COR-L47 (cell line): Measurements from ENCODE around the gene CTNNAL1.
"Not testable (repeated sequence)": the region's sequence is repeated elsewhere in the genome, so short reads cannot be mapped to it uniquely, and the experiment has no call there.

Experiments
- DNase-seq: peaks from one replicate; lab custom pipeline; 2025; lab: John Stamatoyannopoulos, UW

CTNNAL1 gene

GRCh38 chr9:108928386-108928785, 84.9 kb downstream of the CTNNAL1 start:
- no peak for DNase-seq

GRCh38 chr9:108924466-108924865, 88.8 kb downstream of the CTNNAL1 start:
- DNase-seq: no peak

- no peak for DNase-seq
Measured at GRCh38 chr9:108921200-108921599, 92.1 kb downstream of the CTNNAL1 start.

GRCh38 chr9:108920401-108920800, 92.9 kb downstream of the CTNNAL1 start:
- not testable (repeated sequence) for DNase-seq

- no peak for DNase-seq
Measured at GRCh38 chr9:108919517-108919916, 93.8 kb downstream of the CTNNAL1 start.

GRCh38 chr9:108913391-108913790, 99.9 kb downstream of the CTNNAL1 start:
- DNase-seq: no peak

- no peak for DNase-seq
Measured at GRCh38 chr9:108911820-108912219, 101.5 kb downstream of the CTNNAL1 start.

GRCh38 chr9:108910914-108911313, 102.4 kb downstream of the CTNNAL1 start:
- no peak for DNase-seq

GRCh38 chr9:108910402-108910801, 102.9 kb downstream of the CTNNAL1 start:
- no peak for DNase-seq

- no peak for DNase-seq
Measured at GRCh38 chr9:108905494-108905893, 107.8 kb downstream of the CTNNAL1 start.

GRCh38 chr9:108904161-108904560, 109.1 kb downstream of the CTNNAL1 start:
- DNase-seq: no peak

GRCh38 chr9:108903420-108904103, 109.7 kb downstream of the CTNNAL1 start:
- DNase-seq: no peak

GRCh38 chr9:108900176-108900575, 113.1 kb downstream of the CTNNAL1 start:
- DNase-seq: no peak

GRCh38 chr9:108899023-108899695, 114.1 kb downstream of the CTNNAL1 start:
- DNase-seq: not testable (repeated sequence)

- no peak for DNase-seq
Measured at GRCh38 chr9:108897324-108898096, 115.8 kb downstream of the CTNNAL1 start.

GRCh38 chr9:108894225-108894997, 118.9 kb downstream of the CTNNAL1 start:
- DNase-seq: no peak
